HepG2 (cell line): ENCODE measurements around the gene TRMU. TPM values are rescaled to one million over a fixed set of nuclear protein-coding genes. Genes with fewer than 3 reads are reported as not detected.

Experiments
- HDAC2 ChIP-seq: sonication (generic); formaldehyde crosslinking; IDR thresholded peaks from 2 replicates; pipeline ENCODE4 v1.4.0; 2020; ENCODE audit warnings: missing genetic modification reagents
- LRRFIP1 ChIP-seq: sonication (generic); formaldehyde crosslinking; conservative IDR thresholded peaks from 2 replicates; pipeline ENCODE4 v1.4.0; 2020; ENCODE audit warnings: missing genetic modification reagents
- MXD3 ChIP-seq: IDR thresholded peaks from 2 replicates; pipeline ENCODE4 v1.6.1; 2016; ENCODE audit warnings: mild to moderate bottlenecking, missing biosample characterization, missing genetic modification reagents
- RXRB ChIP-seq: IDR thresholded peaks from 2 replicates; pipeline ENCODE4 v1.6.1; 2016; ENCODE audit warnings: borderline replicate concordance, missing genetic modification reagents, missing compliant biosample characterization
- SP2 ChIP-seq: sonication (generic); formaldehyde crosslinking; IDR thresholded peaks from 2 replicates; pipeline ENCODE4 v1.5.1; 2020; ENCODE audit warnings: mild to moderate bottlenecking, missing genetic modification reagents
- TFDP1 ChIP-seq: IDR thresholded peaks from 2 replicates; pipeline ENCODE4 v1.6.1; 2016; ENCODE audit warnings: missing compliant biosample characterization, missing genetic modification reagents, borderline replicate concordance
- ZNF710 ChIP-seq: sonication (generic); formaldehyde crosslinking; IDR thresholded peaks from 2 replicates; pipeline ENCODE4 v1.5.0; 2020; ENCODE audit warnings: mild to moderate bottlenecking, missing genetic modification reagents, borderline replicate concordance
- ZZZ3 ChIP-seq: sonication (generic); formaldehyde crosslinking; IDR thresholded peaks from 2 replicates; pipeline ENCODE4 v1.4.0; 2020; ENCODE audit warnings: missing genetic modification reagents, mild to moderate bottlenecking, borderline replicate concordance
- polyA plus RNA-seq, 8 experiments: library from polyadenylated mRNA; depleted of rRNA in 3 of 8; stranded (reverse) in 7 of 8; unstranded in 1 of 8; fragments of >200 nt; fragmentation: Illumina TruSeq in 4 of 8; extraction: Trizol in 4 of 8; gene quantifications; 2 replicates each; pipeline versions ENCODE4 v1.2.1 to v1.2.3, GENCODE V29; 2011 to 2016; ENCODE audit warnings: low read depth in 4 of 8, missing spikeins in 1 of 8, mixed read lengths in 1 of 8; ENCODE audit not compliant: insufficient read depth in 1 of 8
- total RNA-seq, 5 experiments: library from RNA; depleted of rRNA; stranded (reverse); fragments of >200 nt; fragmentation: Illumina TruSeq; extraction: Trizol; gene quantifications; 2 replicates each; pipeline ENCODE4 v1.2.3, GENCODE V29; 2016; ENCODE audit warnings: low read depth in 1 of 5

The TRMU gene
- total and polyA plus RNA-seq, 2 of the 13 experiments (the other 11 are each of a cell fraction or from before 2014, with no cell fraction given) = 31.0 to 50.2 TPM

- no peak for TF ChIP-seq HDAC2
- no peak for TF ChIP-seq TFDP1 (CRISPR knock-in tag)
- TF ChIP-seq LRRFIP1 (CRISPR knock-in tag) = no peak
- no peak for TF ChIP-seq RXRB (CRISPR knock-in tag)
- no peak for TF ChIP-seq ZNF710 (CRISPR knock-in tag)
- TF ChIP-seq MXD3 = no peak
- no peak for TF ChIP-seq SP2 (CRISPR knock-in tag)
- TF ChIP-seq ZZZ3 (CRISPR knock-in tag) = no peak
These were observed 33.6 kb downstream of the TRMU start (continued) for GRCh38 chr22:46368871-46369715.
